Gastrocnemius medialis (tissue), 4 donors: ENCODE results near the gene TAS2R8. TPM values are rescaled to one million over a fixed set of nuclear protein-coding genes. Genes with fewer than 3 reads are reported as not detected.

Source experiments
- ATAC-seq, 2 donors: fragments of 150-250 bp; one replicate each; pipeline ENCODE4 v1.9.1; 2016
- DNase-seq, 2 donors: peaks; one replicate each; pipeline ENCODE4 v3.0.0-alpha.2; 2019
- H3K27ac ChIP-seq, 4 donors: fragments of 200-600 bp; sonication (generic); 1 replicate in 1 of 4; 2 replicates in 3 of 4; pipeline ENCODE4 v1.5.1; 2016 to 2018; ENCODE audit warnings: mild to moderate bottlenecking in 2 of 4, moderate library complexity in 1 of 4
- H3K27me3 ChIP-seq, 3 donors: fragments of 200-600 bp; sonication (generic) in 2 of 3; 1 replicate in 1 of 3; 2 replicates in 2 of 3; pipeline versions ENCODE4 v1.5.1 to v1.6.0; 2016 to 2019; ENCODE audit warnings: mild to moderate bottlenecking in 1 of 3, moderate library complexity in 1 of 3
- H3K36me3 ChIP-seq, 2 donors: fragments of 200-600 bp; sonication (generic) in 1 of 2; one replicate each; pipeline ENCODE4 v1.5.1; 2017 to 2018
- H3K4me1 ChIP-seq, 2 donors: fragments of 200-600 bp; sonication (generic) in 1 of 2; one replicate each; pipeline ENCODE4 v1.5.1; 2016 to 2017; ENCODE audit warnings: mild to moderate bottlenecking in 2 of 2
- H3K4me3 ChIP-seq, 4 donors: fragments of 200-600 bp; sonication (generic) in 3 of 4; 1 replicate in 1 of 4; 2 replicates in 3 of 4; pipeline ENCODE4 v1.5.1; 2016 to 2019; ENCODE audit warnings: mild to moderate bottlenecking in 2 of 4
- H3K9me3 ChIP-seq, 3 donors: fragments of 200-600 bp; sonication (generic) in 2 of 3; 1 replicate in 1 of 3; 2 replicates in 2 of 3; pipeline ENCODE4 v1.5.1; 2016 to 2019
- CTCF ChIP-seq, 5 experiments: fragments of 450-650 bp in 3 of 5; fragments of 200-600 bp in 2 of 5; sonication (generic) in 2 of 5; IDR thresholded peaks in 4 of 5; conservative IDR thresholded peaks in 1 of 5; 1 replicate in 4 of 5; 2 replicates in 1 of 5; pipeline ENCODE4 v1.5.1; 2016 to 2019; ENCODE audit warnings: antibody characterized with exemption in 5 of 5, mild to moderate bottlenecking in 3 of 5, moderate library complexity in 3 of 5
- POLR2A ChIP-seq, 2 donors: fragments of 450-650 bp; IDR thresholded peaks; one replicate each; pipeline ENCODE4 v1.6.1; 2017; ENCODE audit warnings: antibody characterized with exemption in 2 of 2, mild to moderate bottlenecking in 2 of 2, moderate library complexity in 2 of 2
- in situ Hi-C, 4 donors: fragments of 200-750 bp; cut with MboI; loops; one replicate each; pipeline versions ENCODE4 v1.15.0 to v1.8.0; 2017; ENCODE audit warnings: low sequenced_read_pairs in 4 of 4
- intact Hi-C: fragments of 100-400 bp; cut with DNase I; formaldehyde crosslinking; loops from one replicate; pipeline ENCODE4 v1.15.1; 2023; ENCODE audit warnings: low total_unique reads
- total RNA-seq, 4 donors: library from RNA; depleted of rRNA; stranded (reverse); fragments of >200 nt; gene quantifications; one replicate each; pipeline versions ENCODE4 v1.1.0 to v1.2.3, GENCODE V29; 2016

Gene TAS2R8
- total RNA-seq, 4 donors from 2014 or later = 0.36 TPM; not detected in 3

GRCh38 chr12:10824957-10825356 lies 17.9 kb upstream of the TAS2R8 start:
- no peak overlapping the region for H3K27ac ChIP-seq
- ATAC-seq (no peak), DNase-seq (no peak)
- TF ChIP-seq POLR2A (IDR thresholded peaks at IDR 0.05) (no peak), CTCF (IDR thresholded peaks at IDR 0.05 in 4 of 5, conservative IDR thresholded peaks at IDR 0.05 in 1 of 5) (no peak)
- no peaks in the 10 kb centered on the region for H3K27me3 ChIP-seq
- H3K4me1 ChIP-seq = no peaks in the 10 kb centered on the region
- H3K36me3 ChIP-seq = no peaks in the 10 kb centered on the region
- H3K4me3 ChIP-seq = no peak overlapping the region
- in situ Hi-C loops = no loop called here
- H3K9me3 ChIP-seq = no peaks in the 10 kb centered on the region
- intact Hi-C loops = no loop called here

GRCh38 chr12:10811883-10812536 lies 4.9 kb upstream of the TAS2R8 start:
- intact Hi-C loops = no loop called here
- TF ChIP-seq POLR2A (IDR thresholded peaks at IDR 0.05) = no peak
- TF ChIP-seq CTCF (IDR thresholded peaks at IDR 0.05 in 4 of 5, conservative IDR thresholded peaks at IDR 0.05 in 1 of 5) = no peak
- ATAC-seq = no peak

GRCh38 chr12:10810068-10810467 lies 3.0 kb upstream of the TAS2R8 start, which contains the start of gene TAS2R9:
TSS of gene TAS2R9 (minus strand) at chr12:10810168. CDS start at chr12:10810075, 93 bp downstream.
- DNase-seq = no peak
- in situ Hi-C loops = no loop called here
- ATAC-seq = no peak
- no peak within 1 kb of the TSS for H3K27ac ChIP-seq
- TF ChIP-seq CTCF (IDR thresholded peaks at IDR 0.05 in 4 of 5, conservative IDR thresholded peaks at IDR 0.05 in 1 of 5) (no peak), POLR2A (IDR thresholded peaks at IDR 0.05) (no peak)
- no peaks in the 10 kb centered on the region for H3K4me1 ChIP-seq
- H3K27me3 ChIP-seq = no peaks in the 10 kb centered on the region
- H3K4me3 ChIP-seq = no peak within 1 kb of the TSS
- no peaks in the 10 kb centered on the region for H3K9me3 ChIP-seq
- intact Hi-C loops = no loop called here
- H3K36me3 ChIP-seq = no peaks in the 10 kb centered on the region

More at GRCh38 chr12:10811883-10812536, 4.9 kb upstream of the TAS2R8 start:
- no peaks in the 10 kb centered on the region for H3K9me3 ChIP-seq
- no peaks in the 10 kb centered on the region for H3K4me1 ChIP-seq
- in situ Hi-C loops = no loop called here
- H3K4me3 ChIP-seq = no peak overlapping the region
- DNase-seq = no peak
- no peaks in the 10 kb centered on the region for H3K27me3 ChIP-seq
- H3K27ac ChIP-seq = no peak overlapping the region
- H3K36me3 ChIP-seq = no peaks in the 10 kb centered on the region

GRCh38 chr12:10802587-10802986 lies 4.5 kb downstream of the TAS2R8 start, which contains the start of gene TAS2R7:
TSS of gene TAS2R7 (minus strand) at chr12:10802627. CDS start at chr12:10802570, 57 bp downstream.
- Histone ChIP-seq H3K27me3 (no peaks in the 10 kb centered on the region), H3K27ac (no peak within 1 kb of the TSS), H3K4me1 (no peaks in the 10 kb centered on the region), H3K36me3 (no peaks in the 10 kb centered on the region), H3K4me3 (no peak within 1 kb of the TSS), H3K9me3 (no peaks in the 10 kb centered on the region)
- in situ Hi-C loops = no loop called here
- ATAC-seq = no peak
- TF ChIP-seq POLR2A (IDR thresholded peaks at IDR 0.05) = no peak
- no peak for TF ChIP-seq CTCF (IDR thresholded peaks at IDR 0.05 in 4 of 5, conservative IDR thresholded peaks at IDR 0.05 in 1 of 5)
- DNase-seq = no peak
- intact Hi-C loops = no loop called here
